Transverse colon (tissue), 4 donors: ENCODE data around the gene ZBTB20. TPM values are rescaled to one million over a fixed set of nuclear protein-coding genes. Genes with fewer than 3 reads are reported as not detected.

Experiments used
- DNase-seq: peaks from one replicate; pipeline ENCODE4 v3.0.0-alpha.2; 2019
- H3K27ac ChIP-seq, 4 donors: fragments of 200-600 bp; sonication (generic); 2 replicates each; pipeline ENCODE4 v1.5.1; 2016 to 2018; ENCODE audit warnings: inconsistent platforms in 4 of 4
- H3K27me3 ChIP-seq: fragments of 200-600 bp; sonication (generic); 2 replicates; pipeline ENCODE4 v1.5.1; 2017; ENCODE audit warnings: inconsistent platforms
- H3K36me3 ChIP-seq, 4 donors: fragments of 200-600 bp; sonication (generic); 2 replicates each; pipeline ENCODE4 v1.5.1; 2017 to 2019; ENCODE audit warnings: inconsistent platforms in 4 of 4
- H3K4me1 ChIP-seq, 4 donors: fragments of 200-600 bp; sonication (generic); 2 replicates each; pipeline ENCODE4 v1.5.1; 2017 to 2020; ENCODE audit warnings: inconsistent platforms in 4 of 4
- H3K4me3 ChIP-seq, 4 donors: fragments of 200-600 bp; sonication (generic); 1 replicate in 1 of 4; 2 replicates in 3 of 4; pipeline versions ENCODE4 v1.5.1 to v1.6.1; 2017 to 2019; ENCODE audit warnings: inconsistent platforms in 4 of 4
- H3K9me3 ChIP-seq, 2 donors: fragments of 200-600 bp; sonication (generic); 2 replicates each; pipeline ENCODE4 v1.5.1; 2017 to 2019; ENCODE audit warnings: inconsistent platforms in 2 of 2
- CTCF ChIP-seq, 5 experiments: fragments of 200-600 bp in 3 of 5; fragments of 450-650 bp in 2 of 5; sonication (generic) in 3 of 5; IDR thresholded peaks; 1 replicate in 2 of 5; 2 replicates in 3 of 5; pipeline ENCODE4 v1.5.1; 2016 to 2017; ENCODE audit warnings: antibody characterized with exemption in 5 of 5, inconsistent platforms in 3 of 5, mild to moderate bottlenecking in 2 of 5, moderate library complexity in 1 of 5
- EP300 ChIP-seq: sonication (generic); formaldehyde crosslinking; IDR thresholded peaks from one replicate; pipeline ENCODE4 v1.6.1; 2017; ENCODE audit warnings: antibody characterized with exemption, low read depth
- POLR2A ChIP-seq: fragments of 450-650 bp; IDR thresholded peaks from one replicate; pipeline ENCODE4 v1.6.1; 2016; ENCODE audit warnings: antibody characterized with exemption, mild to moderate bottlenecking, moderate library complexity
- POLR2AphosphoS5 ChIP-seq, 3 donors: sonication (generic); formaldehyde crosslinking; IDR thresholded peaks; one replicate each; pipeline ENCODE4 v1.6.1; 2016; ENCODE audit warnings: antibody characterized with exemption in 3 of 3
- WGBS, 2 donors: methylation state at CpG; one replicate each; pipeline ENCODE4 v1.1.5; 2018; ENCODE audit warnings: low coverage in 1 of 2; 5-methylcytosine and 5-hydroxymethylcytosine counted together
- in situ Hi-C, 4 donors: fragments of 200-750 bp; cut with MboI; loops; one replicate each; pipeline versions ENCODE4 v1.15.0 to v1.15.1; 2017; ENCODE audit warnings: low sequenced_read_pairs in 3 of 4, low pct_ligation_motif_present in 1 of 4, low pct_unique_long_range_greater_than_20kb in 1 of 4
- intact Hi-C: fragments of 100-400 bp; cut with DNase I; formaldehyde crosslinking; loops from one replicate; pipeline ENCODE4 v1.15.1; 2023; ENCODE audit warnings: low total_unique reads
- total RNA-seq, 4 donors: library from RNA; depleted of rRNA; stranded (reverse); fragments of >200 nt; gene quantifications; one replicate each; pipeline ENCODE4 v1.1.0, GENCODE V29; 2016

ZBTB20 gene
- total RNA-seq, 4 donors from 2014 or later = 44.6 to 50.5 (median 46.4) TPM

- in situ Hi-C loops = no loop called here
- Histone ChIP-seq H3K27me3 (no peaks in the 10 kb centered on the region), H3K36me3 (no peaks in the 10 kb centered on the region), H3K9me3 (no peaks in the 10 kb centered on the region), H3K4me3 (no peak overlapping the region), H3K27ac (no peak overlapping the region), H3K4me1 (peaks cover 0 to 16% (median 6%) of the 10 kb centered on the region in 4 donors)
- intact Hi-C loops = no loop called here
- DNase-seq = no peak
- TF ChIP-seq POLR2A (no peak), EP300 (no peak), POLR2AphosphoS5 (IDR thresholded peaks at IDR 0.05) (no peak), CTCF (IDR thresholded peaks at IDR 0.05) (no peak)
These were observed 5.9 kb downstream of the ZBTB20 start for GRCh38 chr3:115141033-115141757.

GRCh38 chr3:115139072-115139471 is 8.0 kb downstream of the ZBTB20 start:
- in situ Hi-C loops (no loop called here), intact Hi-C loops (no loop called here)
- H3K9me3 ChIP-seq = no peaks in the 10 kb centered on the region
- no peaks in the 10 kb centered on the region for H3K36me3 ChIP-seq
- DNase-seq = no peak
- H3K4me1 ChIP-seq = no peaks in the 10 kb centered on the region
- no peak overlapping the region for H3K27ac ChIP-seq
- H3K4me3 ChIP-seq = no peak overlapping the region
- H3K27me3 ChIP-seq = no peaks in the 10 kb centered on the region
- 86 to 87% methylated on average over 1 of the region's 1 CpG for WGBS, 2 donors
- no peak for TF ChIP-seq EP300
- TF ChIP-seq POLR2A = no peak
- TF ChIP-seq POLR2AphosphoS5 (IDR thresholded peaks at IDR 0.05) = no peak
- TF ChIP-seq CTCF (IDR thresholded peaks at IDR 0.05) = no peak

GRCh38 chr3:115134648-115135347 is 12.3 kb downstream of the ZBTB20 start:
- no peak overlapping the region for H3K4me3 ChIP-seq
- no peak overlapping the region for H3K27ac ChIP-seq
- intact Hi-C loops = no loop called here
- no peaks in the 10 kb centered on the region for H3K9me3 ChIP-seq
- WGBS, 2 donors = 92 to 97% methylated on average over 5 of the region's 5 CpGs
- no peaks in the 10 kb centered on the region for H3K27me3 ChIP-seq
- no peak for DNase-seq
- in situ Hi-C loops = no loop called here
- no peaks in the 10 kb centered on the region for H3K4me1 ChIP-seq
- no peak for TF ChIP-seq CTCF (IDR thresholded peaks at IDR 0.05)
- TF ChIP-seq EP300 = no peak
- no peak for TF ChIP-seq POLR2AphosphoS5 (IDR thresholded peaks at IDR 0.05)
- no peak for TF ChIP-seq POLR2A
- H3K36me3 ChIP-seq = no peaks in the 10 kb centered on the region

GRCh38 chr3:115127208-115127607 is 19.9 kb downstream of the ZBTB20 start:
- no peaks in the 10 kb centered on the region for H3K36me3 ChIP-seq
- TF ChIP-seq EP300 (no peak), CTCF (IDR thresholded peaks at IDR 0.05) (no peak), POLR2A (no peak), POLR2AphosphoS5 (IDR thresholded peaks at IDR 0.05) (no peak)
- no peak for DNase-seq
- no peaks in the 10 kb centered on the region for H3K27me3 ChIP-seq
- H3K4me1 ChIP-seq = no peaks in the 10 kb centered on the region
- no peak overlapping the region for H3K27ac ChIP-seq
- intact Hi-C loops (no loop called here), in situ Hi-C loops (no loop called here)
- no peaks in the 10 kb centered on the region for H3K9me3 ChIP-seq
- 81 to 92% methylated on average over 3 of the region's 3 CpGs for WGBS, 2 donors
- H3K4me3 ChIP-seq = no peak overlapping the region
